Fibroblast of villous mesenchyme (primary cell): ENCODE results near the gene KRT71. TPM values are rescaled to one million over a fixed set of nuclear protein-coding genes. Genes with fewer than 3 reads are reported as not detected.

Experiments
- DNase-seq: peaks from one replicate; pipeline ENCODE4 v3.0.0-alpha.2; 2010; ENCODE audit warnings: low read depth
- H3K4me3 ChIP-seq: 2 replicates; pipeline ENCODE4 v1.5.1; 2011; ENCODE audit warnings: low read depth, mild to moderate bottlenecking, low read length
- CTCF ChIP-seq: IDR thresholded peaks from 2 replicates; pipeline ENCODE4 v1.5.1; 2012; ENCODE audit warnings: low read depth, mild to moderate bottlenecking, low read length; ENCODE audit not compliant: insufficient read depth
- total RNA-seq: library from RNA; depleted of rRNA; stranded (reverse); fragments of >200 nt; gene quantifications from 2 replicates; pipeline ENCODE4 v1.2.3, GENCODE V29; 2012

Gene KRT71
- total RNA-seq, 1 donor = not detected

GRCh38 chr12:52551216-52551865 lies 1.6 kb downstream of the KRT71 start:
- no peak overlapping the region for H3K4me3 ChIP-seq
- peak; percentile 1 for DNase-seq
- no peak for TF ChIP-seq CTCF

- TF ChIP-seq CTCF = no peak
- no peak for DNase-seq
- H3K4me3 ChIP-seq = no peak overlapping the region
Measured at GRCh38 chr12:52546126-52546525, 6.8 kb downstream of the KRT71 start.

- no peak for TF ChIP-seq CTCF
- no peak for DNase-seq
- no peak overlapping the region for H3K4me3 ChIP-seq
Measured at GRCh38 chr12:52543985-52544883, 8.7 kb downstream of the KRT71 start.

- no peak for DNase-seq
- H3K4me3 ChIP-seq = no peak overlapping the region
- TF ChIP-seq CTCF = no peak
Measured at GRCh38 chr12:52542785-52543318, 10.1 kb downstream of the KRT71 start.

- no peak for DNase-seq
- TF ChIP-seq CTCF = no peak
- no peak overlapping the region for H3K4me3 ChIP-seq
Measured at GRCh38 chr12:52542157-52542556, 10.8 kb downstream of the KRT71 start.

- no peak for DNase-seq
- TF ChIP-seq CTCF = no peak
- no peak overlapping the region for H3K4me3 ChIP-seq
Measured at GRCh38 chr12:52541709-52542108, 11.2 kb downstream of the KRT71 start.
